HEK293 (cell line): ENCODE results near the gene NFRKB.
A peak's percentile ranks its signal among the peaks of the same experiment; 100 is the strongest.
"Not testable (repeated sequence)": the region's sequence is repeated elsewhere in the genome, so short reads cannot be mapped to it uniquely, and the experiment has no call there.

ENCODE experiments used
- CTCF ChIA-PET: fragments of 350-600 bp; formaldehyde crosslinking; extraction: SDS; loops from one replicate; lab custom pipeline; 2021; ENCODE audit warnings: antibody characterized with exemption; lab: Yijun Ruan, JAX
- POLR2A ChIA-PET: fragments of 300-600 bp; formaldehyde crosslinking; extraction: SDS; loops from one replicate; lab custom pipeline; 2020; ENCODE audit warnings: antibody characterized with exemption, inconsistent platforms; lab: Yijun Ruan, JAX
- H3K27ac ChIP-seq: fragments of 200-500 bp; sonication (Bioruptor generic); 2 replicates; pipeline ENCODE4 v1.5.1; 2014; ENCODE audit warnings: low read depth, low read length, control low read depth, inconsistent platforms; ENCODE audit errors: extremely low read depth
- H3K36me3 ChIP-seq, 2 experiments: fragments of 200-500 bp in 1 of 2; sonication (Bioruptor generic) in 1 of 2; 1 replicate in 1 of 2; 2 replicates in 1 of 2; pipeline ENCODE4 v1.5.1; 2014 to 2017; ENCODE audit warnings: inconsistent platforms in 2 of 2, low read length in 2 of 2; ENCODE audit not compliant: control insufficient read depth in 2 of 2, insufficient read depth in 1 of 2
- H3K4me1 ChIP-seq: fragments of 200-500 bp; sonication (Bioruptor generic); 2 replicates; pipeline ENCODE4 v1.5.1; 2014; ENCODE audit warnings: mild to moderate bottlenecking, low read length, inconsistent platforms; ENCODE audit not compliant: control insufficient read depth, insufficient read depth
- H3K4me3 ChIP-seq: 2 replicates; pipeline ENCODE4 v1.5.1; 2011; ENCODE audit warnings: low read depth, mild to moderate bottlenecking, control low read depth, low read length, moderate library complexity
- H3K9me3 ChIP-seq: fragments of 200-500 bp; sonication (Bioruptor generic); 2 replicates; pipeline ENCODE4 v1.5.1; 2014; ENCODE audit warnings: low read depth, low read length, inconsistent platforms; ENCODE audit not compliant: control insufficient read depth, insufficient read depth
- PBX3 ChIP-seq: sonication (generic); formaldehyde crosslinking; IDR thresholded peaks from 2 replicates; pipeline ENCODE4 v1.8.1; 2022; ENCODE audit warnings: mild to moderate bottlenecking, moderate library complexity, missing genetic modification reagents
- PRDM6 ChIP-seq: fragments of 450-650 bp; formaldehyde crosslinking; IDR thresholded peaks from 2 replicates; pipeline ENCODE4 v1.5.1; 2017; ENCODE audit warnings: missing biosample characterization, missing genetic modification characterization
- SP2 ChIP-seq: fragments of 450-650 bp; formaldehyde crosslinking; IDR thresholded peaks from 2 replicates; pipeline ENCODE4 v1.5.1; 2016; ENCODE audit warnings: missing biosample characterization, missing genetic modification characterization
- ZBTB6 ChIP-seq: fragments of 450-650 bp; formaldehyde crosslinking; IDR thresholded peaks from 2 replicates; pipeline ENCODE4 v1.5.1; 2017; ENCODE audit warnings: missing biosample characterization, missing genetic modification characterization
- ZNF10 ChIP-seq: fragments of 450-650 bp; formaldehyde crosslinking; IDR thresholded peaks from 2 replicates; pipeline ENCODE4 v1.5.1; 2017; ENCODE audit warnings: missing biosample characterization, missing genetic modification characterization
- ZNF214 ChIP-seq: fragments of 450-650 bp; formaldehyde crosslinking; IDR thresholded peaks from 2 replicates; pipeline ENCODE4 v1.5.1; 2017; ENCODE audit warnings: missing biosample characterization, mild to moderate bottlenecking, missing genetic modification characterization, borderline replicate concordance
- ZNF302 ChIP-seq: fragments of 450-650 bp; formaldehyde crosslinking; IDR thresholded peaks from 2 replicates; pipeline ENCODE4 v1.5.1; 2016; ENCODE audit warnings: missing biosample characterization, missing genetic modification characterization, low read depth
- ZNF311 ChIP-seq: fragments of 450-650 bp; formaldehyde crosslinking; IDR thresholded peaks from 2 replicates; pipeline ENCODE4 v1.5.1; 2017; ENCODE audit warnings: missing biosample characterization, missing genetic modification characterization, borderline replicate concordance
- ZNF48 ChIP-seq: fragments of 450-650 bp; formaldehyde crosslinking; IDR thresholded peaks from 2 replicates; pipeline ENCODE4 v1.5.1; 2016; ENCODE audit warnings: missing biosample characterization, missing genetic modification characterization
- ZNF530 ChIP-seq: fragments of 450-650 bp; formaldehyde crosslinking; IDR thresholded peaks from 2 replicates; pipeline ENCODE4 v1.5.1; 2016; ENCODE audit warnings: low read depth, missing biosample characterization, missing genetic modification characterization
- ZNF544 ChIP-seq: fragments of 450-650 bp; formaldehyde crosslinking; IDR thresholded peaks from 2 replicates; pipeline ENCODE4 v1.5.0; 2017; ENCODE audit warnings: missing biosample characterization, missing genetic modification characterization
- ZNF621 ChIP-seq: fragments of 450-650 bp; formaldehyde crosslinking; IDR thresholded peaks from 2 replicates; pipeline ENCODE4 v1.5.1; 2017; ENCODE audit warnings: missing biosample characterization, missing genetic modification characterization
- ZNF654 ChIP-seq: fragments of 450-650 bp; formaldehyde crosslinking; IDR thresholded peaks from 2 replicates; pipeline ENCODE4 v1.5.1; 2016; ENCODE audit warnings: low read depth, missing biosample characterization, missing genetic modification characterization
- ZNF768 ChIP-seq: fragments of 450-650 bp; formaldehyde crosslinking; IDR thresholded peaks from 2 replicates; pipeline ENCODE4 v1.5.1; 2018; ENCODE audit warnings: missing biosample characterization, mild to moderate bottlenecking, missing genetic modification characterization

NFRKB gene

GRCh38 chr11:129884581-129884980 is 10.8 kb downstream of the NFRKB start:
- ChIA-PET POLR2A (interaction anchor here (0.6 kb wide), 1 partner anchor 196 kb away, joined by 4 read pairs; no protein-coding TSS in a partner anchor), CTCF (no interaction called here)
- H3K4me3 ChIP-seq: no peak overlapping the region
- H3K4me1 ChIP-seq: no peaks in the 10 kb centered on the region
- peaks cover 26 to 100% of the 10 kb centered on the region in 2 experiments for H3K36me3 ChIP-seq
- TF ChIP-seq ZNF621 (tag by site-specific recombination): no peak
- no peak for TF ChIP-seq ZNF544 (tag by site-specific recombination)
- TF ChIP-seq ZNF302 (tag by site-specific recombination): no peak
- TF ChIP-seq SP2 (tag by site-specific recombination): no peak
- no peak overlapping the region for H3K27ac ChIP-seq
- H3K9me3 ChIP-seq: no peaks in the 10 kb centered on the region

- TF ChIP-seq ZNF654 (peak; percentile 27; the same call in 1 of the 2 replicates), ZNF48 (no peak)
- CTCF ChIA-PET: interaction anchor here (0.5 to 1.4 kb wide), 18 partner anchors 9 to 550 kb away, joined by 3 to 8 read pairs (median 4); no protein-coding TSS in a partner anchor
Observed at GRCh38 chr11:129881570-129882170, 13.7 kb downstream of the NFRKB start.

GRCh38 chr11:129880311-129880710 is 15.1 kb downstream of the NFRKB start:
- Histone ChIP-seq H3K4me3 (no peak overlapping the region), H3K9me3 (no peaks in the 10 kb centered on the region), H3K4me1 (no peaks in the 10 kb centered on the region), H3K27ac (no peak overlapping the region), H3K36me3 (peaks cover 9 to 100% of the 10 kb centered on the region in 2 experiments)
- CTCF ChIA-PET: interaction anchor here (0.6 kb wide), 2 partner anchors 267 to 437 kb away, joined by 4 read pairs; no protein-coding TSS in a partner anchor
- TF ChIP-seq ZBTB6 (tag by site-specific recombination) (no peak), ZNF530 (tag by site-specific recombination) (no peak), ZNF768 (no peak), ZNF311 (tag by site-specific recombination) (no peak), ZNF10 (tag by site-specific recombination) (no peak)
- POLR2A ChIA-PET: no interaction called here

More at GRCh38 chr11:129881570-129882170, 13.7 kb downstream of the NFRKB start:
- POLR2A ChIA-PET: interaction anchor here (0.6 to 0.9 kb wide), 2 partner anchors 19 to 290 kb away, joined by 3 read pairs; no protein-coding TSS in a partner anchor
- H3K4me1 ChIP-seq: no peaks in the 10 kb centered on the region
- no peaks in the 10 kb centered on the region for H3K9me3 ChIP-seq
- H3K27ac ChIP-seq: no peak overlapping the region
- H3K36me3 ChIP-seq: peaks cover 9 to 100% of the 10 kb centered on the region in 2 experiments
- H3K4me3 ChIP-seq: no peak overlapping the region

- no peak overlapping the region for H3K4me3 ChIP-seq
- CTCF ChIA-PET: interaction anchor here (0.7 to 1.7 kb wide), 4 partner anchors 10 to 121 kb away, joined by 3 to 8 read pairs (median 4); no protein-coding TSS in a partner anchor
- H3K27ac ChIP-seq: no peak overlapping the region
- POLR2A ChIA-PET: no interaction called here
- H3K4me1 ChIP-seq: no peaks in the 10 kb centered on the region
- no peaks in the 10 kb centered on the region for H3K9me3 ChIP-seq
- no peak for TF ChIP-seq ZNF214 (tag by site-specific recombination)
- TF ChIP-seq PBX3: no peak
- TF ChIP-seq PRDM6 (tag by site-specific recombination): 0 out of 2 replicates have a peak, but pooled peaks have one; percentile 8
- TF ChIP-seq, all 188 proteins: peak for 1
- H3K36me3 ChIP-seq: peaks cover 18 to 97% of the 10 kb centered on the region in 2 experiments
Observed at GRCh38 chr11:129871914-129872313, 23.5 kb downstream of the NFRKB start.

- H3K4me3 ChIP-seq, H3K4me1 ChIP-seq, H3K27ac ChIP-seq, POLR2A ChIA-PET, CTCF ChIA-PET, H3K9me3 ChIP-seq: not testable (repeated sequence)
- peaks cover 18 to 95% of the 10 kb centered on the region in 2 experiments for H3K36me3 ChIP-seq
Observed at GRCh38 chr11:129868626-129869025, 26.8 kb downstream of the NFRKB start.
